Trophoblast cell (in vitro differentiated cells and primary cell): ENCODE results near the gene GHRHR.

ENCODE experiments used
- DNase-seq, 2 donors: peaks; one replicate each; pipeline ENCODE4 v3.0.0-alpha.2; 2016
- H2AFZ ChIP-seq: 2 replicates; pipeline ENCODE4 v1.6.1; 2013; ENCODE audit warnings: low read length, moderate library complexity, mild to moderate bottlenecking; ENCODE audit not compliant: insufficient read depth, poor library complexity
- H2AK5ac ChIP-seq: 2 replicates; pipeline ENCODE4 v1.6.1; 2013; ENCODE audit warnings: mild to moderate bottlenecking, low read length
- H2BK120ac ChIP-seq: 2 replicates; pipeline ENCODE4 v1.6.1; 2013; ENCODE audit warnings: low read length, mild to moderate bottlenecking, moderate library complexity; ENCODE audit not compliant: insufficient read depth, poor library complexity
- H2BK12ac ChIP-seq: 2 replicates; pipeline ENCODE4 v1.6.1; 2013; ENCODE audit warnings: mild to moderate bottlenecking, low read length, moderate library complexity
- H2BK5ac ChIP-seq: 2 replicates; pipeline ENCODE4 v1.6.1; 2013; ENCODE audit warnings: low read length, low read depth, moderate library complexity, mild to moderate bottlenecking; ENCODE audit not compliant: poor library complexity
- H3K14ac ChIP-seq: 2 replicates; pipeline ENCODE4 v1.6.1; 2013; ENCODE audit warnings: mild to moderate bottlenecking, low read length
- H3K18ac ChIP-seq: 2 replicates; pipeline ENCODE4 v1.6.1; 2013; ENCODE audit warnings: mild to moderate bottlenecking, low read length
- H3K23ac ChIP-seq: 2 replicates; pipeline ENCODE4 v1.6.1; 2013; ENCODE audit warnings: low read length
- H3K27ac ChIP-seq: 2 replicates; pipeline ENCODE4 v1.5.1; 2013; ENCODE audit warnings: low read depth, mild to moderate bottlenecking, inconsistent platforms, low read length, moderate library complexity
- H3K27me3 ChIP-seq: 2 replicates; pipeline ENCODE4 v1.6.1; 2013; ENCODE audit warnings: inconsistent platforms, mild to moderate bottlenecking, low read length, moderate library complexity; ENCODE audit not compliant: insufficient read depth
- H3K36me3 ChIP-seq, 2 experiments: 1 replicate in 1 of 2; 2 replicates in 1 of 2; pipeline ENCODE4 v1.6.1; 2013; ENCODE audit warnings: low read length in 2 of 2, mild to moderate bottlenecking in 2 of 2, moderate library complexity in 1 of 2; ENCODE audit not compliant: insufficient read depth in 2 of 2, control insufficient read depth in 1 of 2
- H3K4ac ChIP-seq: 2 replicates; pipeline ENCODE4 v1.6.1; 2013; ENCODE audit warnings: low read depth, mild to moderate bottlenecking, low read length, moderate library complexity
- H3K4me1 ChIP-seq, 2 experiments: 1 replicate in 1 of 2; 2 replicates in 1 of 2; pipeline ENCODE4 v1.6.1; 2013; ENCODE audit warnings: low read length in 2 of 2, mild to moderate bottlenecking in 2 of 2, moderate library complexity in 1 of 2; ENCODE audit not compliant: insufficient read depth in 2 of 2, control insufficient read depth in 1 of 2
- H3K4me2 ChIP-seq: 2 replicates; pipeline ENCODE4 v1.6.1; 2013; ENCODE audit warnings: inconsistent platforms, mild to moderate bottlenecking, low read length, moderate library complexity
- H3K4me3 ChIP-seq: 2 replicates; pipeline ENCODE4 v1.5.1; 2013; ENCODE audit warnings: mild to moderate bottlenecking, low read depth, low read length, inconsistent platforms
- H3K79me1 ChIP-seq: one replicate; pipeline ENCODE4 v1.6.1; 2013; ENCODE audit warnings: low read length
- H3K79me2 ChIP-seq: 2 replicates; pipeline ENCODE4 v1.6.1; 2013; ENCODE audit warnings: low read length, mild to moderate bottlenecking; ENCODE audit not compliant: control insufficient read depth, insufficient read depth, poor library complexity
- H3K9ac ChIP-seq: 2 replicates; pipeline ENCODE4 v1.6.1; 2013; ENCODE audit warnings: mild to moderate bottlenecking, low read length
- H3K9me3 ChIP-seq: 2 replicates; pipeline ENCODE4 v1.6.1; 2013; ENCODE audit warnings: low read depth, mild to moderate bottlenecking, control low read depth, inconsistent platforms, low read length; ENCODE audit not compliant: insufficient read depth
- H4K12ac ChIP-seq: 2 replicates; pipeline ENCODE4 v1.6.1; 2013; ENCODE audit warnings: low read depth, mild to moderate bottlenecking, low read length, moderate library complexity
- H4K8ac ChIP-seq: 2 replicates; pipeline ENCODE4 v1.6.1; 2013; ENCODE audit warnings: low read depth, mild to moderate bottlenecking, low read length, moderate library complexity
- H4K91ac ChIP-seq: one replicate; pipeline ENCODE4 v1.6.1; 2013; ENCODE audit warnings: low read depth, mild to moderate bottlenecking, low read length, moderate library complexity
- WGBS: extraction: QIAGEN DNeasy Blood & Tissue Kit; methylation state at CpG from one replicate; pipeline ENCODE4 v1.1.7; 2013; ENCODE audit warnings: missing lambda C conversion rate; ENCODE audit not compliant: insufficient read length, insufficient coverage; ENCODE audit errors: extremely low coverage; 5-methylcytosine and 5-hydroxymethylcytosine counted together

Gene GHRHR

GRCh38 chr7:31017032-31017675 lies 53.4 kb downstream of the GHRHR start:
- no peak for DNase-seq
- no peaks in the 10 kb centered on the region for H3K4me1 ChIP-seq
- H3K79me1 ChIP-seq = no peaks in the 10 kb centered on the region
- no peak overlapping the region for H3K4ac ChIP-seq
- no peaks in the 10 kb centered on the region for H3K36me3 ChIP-seq
- no peak overlapping the region for H3K18ac ChIP-seq
- no peak overlapping the region for H3K27ac ChIP-seq
- H2AFZ ChIP-seq = no peak overlapping the region
- H4K12ac ChIP-seq = no peak overlapping the region
- H3K27me3 ChIP-seq = no peaks in the 10 kb centered on the region
- no peak overlapping the region for H2BK5ac ChIP-seq
- H3K4me2 ChIP-seq = no peak overlapping the region
- no peak overlapping the region for H2BK12ac ChIP-seq
- no peak overlapping the region for H4K8ac ChIP-seq
- no peak overlapping the region for H2BK120ac ChIP-seq
- no peak overlapping the region for H4K91ac ChIP-seq
- WGBS = no CpG with 5 or more reads among the region's 7 CpGs
- H3K14ac ChIP-seq = no peak overlapping the region
- no peak overlapping the region for H2AK5ac ChIP-seq
- no peak overlapping the region for H3K4me3 ChIP-seq
- no peak overlapping the region for H3K23ac ChIP-seq
- no peaks in the 10 kb centered on the region for H3K79me2 ChIP-seq
- H3K9me3 ChIP-seq = peaks cover 2% of the 10 kb centered on the region
- H3K9ac ChIP-seq = no peak overlapping the region

GRCh38 chr7:31017721-31018120 lies 54.0 kb downstream of the GHRHR start:
- H2BK12ac ChIP-seq = no peak overlapping the region
- no peak overlapping the region for H3K4ac ChIP-seq
- WGBS = no CpG with 5 or more reads among the region's 5 CpGs

GRCh38 chr7:31019509-31019908 lies 55.8 kb downstream of the GHRHR start:
- DNase-seq = no peak
- peaks cover 6% of the 10 kb centered on the region for H3K9me3 ChIP-seq
- H4K8ac ChIP-seq = no peak overlapping the region
- no CpG with 5 or more reads among the region's 1 CpG for WGBS
- H2AFZ ChIP-seq = no peak overlapping the region
- no peak overlapping the region for H2AK5ac ChIP-seq
- no peak overlapping the region for H3K27ac ChIP-seq
- H3K9ac ChIP-seq = no peak overlapping the region
- H3K4ac ChIP-seq = no peak overlapping the region
- H4K12ac ChIP-seq = no peak overlapping the region
- no peak overlapping the region for H3K23ac ChIP-seq
- no peak overlapping the region for H3K18ac ChIP-seq
- no peak overlapping the region for H2BK12ac ChIP-seq
- no peak overlapping the region for H2BK120ac ChIP-seq
- H3K79me2 ChIP-seq = no peaks in the 10 kb centered on the region
- no peaks in the 10 kb centered on the region for H3K36me3 ChIP-seq
- H3K4me1 ChIP-seq = no peaks in the 10 kb centered on the region
- H2BK5ac ChIP-seq = no peak overlapping the region
- H3K4me3 ChIP-seq = no peak overlapping the region
- no peaks in the 10 kb centered on the region for H3K27me3 ChIP-seq
- no peaks in the 10 kb centered on the region for H3K79me1 ChIP-seq
- H4K91ac ChIP-seq = no peak overlapping the region
- no peak overlapping the region for H3K14ac ChIP-seq
- no peak overlapping the region for H3K4me2 ChIP-seq

More at GRCh38 chr7:31017721-31018120, 54.0 kb downstream of the GHRHR start:
- Histone ChIP-seq H2BK5ac (no peak overlapping the region), H3K14ac (no peak overlapping the region), H3K9ac (no peak overlapping the region), H2AK5ac (no peak overlapping the region), H3K18ac (no peak overlapping the region), H3K9me3 (peaks cover 3% of the 10 kb centered on the region), H2AFZ (no peak overlapping the region), H3K79me2 (no peaks in the 10 kb centered on the region), H3K27me3 (no peaks in the 10 kb centered on the region), H3K4me2 (no peak overlapping the region), H3K4me1 (no peaks in the 10 kb centered on the region), H3K23ac (no peak overlapping the region), H2BK120ac (no peak overlapping the region), H4K12ac (no peak overlapping the region), H3K27ac (no peak overlapping the region), H3K36me3 (no peaks in the 10 kb centered on the region), H4K91ac (no peak overlapping the region), H3K79me1 (no peaks in the 10 kb centered on the region), H3K4me3 (no peak overlapping the region), H4K8ac (no peak overlapping the region)
- no peak for DNase-seq

- WGBS = no CpG with 5 or more reads among the region's 3 CpGs
- H2BK12ac ChIP-seq = no peak overlapping the region
- H4K8ac ChIP-seq = no peak overlapping the region
- H3K79me2 ChIP-seq = no peaks in the 10 kb centered on the region
- H3K36me3 ChIP-seq = no peaks in the 10 kb centered on the region
- H3K27me3 ChIP-seq = no peaks in the 10 kb centered on the region
- H4K12ac ChIP-seq = no peak overlapping the region
- H2AFZ ChIP-seq = no peak overlapping the region
- no peak overlapping the region for H3K18ac ChIP-seq
- no peak overlapping the region for H3K14ac ChIP-seq
- H3K4me3 ChIP-seq = no peak overlapping the region
- no peak overlapping the region for H3K27ac ChIP-seq
- H3K23ac ChIP-seq = no peak overlapping the region
- DNase-seq = peak in 1 of 2 donors; percentile 20
- no peak overlapping the region for H2AK5ac ChIP-seq
- H3K4me1 ChIP-seq = no peaks in the 10 kb centered on the region
- H3K79me1 ChIP-seq = no peaks in the 10 kb centered on the region
- peaks cover 6% of the 10 kb centered on the region for H3K9me3 ChIP-seq
- no peak overlapping the region for H2BK120ac ChIP-seq
- no peak overlapping the region for H2BK5ac ChIP-seq
- H3K4ac ChIP-seq = no peak overlapping the region
- no peak overlapping the region for H3K4me2 ChIP-seq
- H3K9ac ChIP-seq = no peak overlapping the region
- no peak overlapping the region for H4K91ac ChIP-seq
These were observed 56.4 kb downstream of the GHRHR start for GRCh38 chr7:31020161-31020560.
